Thyroid gland (tissue), 4 donors: ENCODE measurements around the gene ZNF264.

Experiments used
- POLR2A ChIP-seq, 2 donors: fragments of 450-650 bp; IDR thresholded peaks; one replicate each; pipeline ENCODE4 v1.6.1; 2017; ENCODE audit warnings: antibody characterized with exemption in 2 of 2, mild to moderate bottlenecking in 2 of 2, moderate library complexity in 1 of 2
- TF ChIP-seq, protein P1 (sequence below), 6 experiments: fragments of 200-600 bp in 3 of 6; fragments of 450-650 bp in 3 of 6; sonication (generic) in 3 of 6; IDR thresholded peaks; one replicate each; pipeline ENCODE4 v1.5.1; 2016 to 2019; ENCODE audit warnings: antibody characterized with exemption in 6 of 6, mild to moderate bottlenecking in 2 of 6, inconsistent platforms in 1 of 6, moderate library complexity in 1 of 6

DNA sequence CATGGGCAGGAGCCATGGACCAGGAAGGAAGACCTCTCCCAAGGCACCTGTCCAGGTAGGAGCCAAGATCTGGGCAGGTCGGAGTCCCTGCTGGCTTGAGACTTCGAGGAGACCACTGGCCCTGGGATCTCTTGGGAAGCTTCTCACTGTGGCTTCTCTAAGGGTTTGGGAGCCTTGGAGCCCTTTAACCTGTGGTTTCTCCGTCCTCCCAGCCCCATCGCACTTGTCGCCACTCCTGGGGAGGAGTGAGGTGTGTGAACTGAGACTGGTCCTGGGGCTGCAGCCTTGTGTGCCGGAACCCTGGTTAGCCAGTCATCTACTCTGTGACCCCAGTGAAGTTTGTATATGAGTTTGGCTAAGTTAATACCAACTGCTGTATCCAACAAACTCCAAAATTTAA is 57.3 kb downstream of the ZNF264 start:
- TF ChIP-seq, protein P1, sequence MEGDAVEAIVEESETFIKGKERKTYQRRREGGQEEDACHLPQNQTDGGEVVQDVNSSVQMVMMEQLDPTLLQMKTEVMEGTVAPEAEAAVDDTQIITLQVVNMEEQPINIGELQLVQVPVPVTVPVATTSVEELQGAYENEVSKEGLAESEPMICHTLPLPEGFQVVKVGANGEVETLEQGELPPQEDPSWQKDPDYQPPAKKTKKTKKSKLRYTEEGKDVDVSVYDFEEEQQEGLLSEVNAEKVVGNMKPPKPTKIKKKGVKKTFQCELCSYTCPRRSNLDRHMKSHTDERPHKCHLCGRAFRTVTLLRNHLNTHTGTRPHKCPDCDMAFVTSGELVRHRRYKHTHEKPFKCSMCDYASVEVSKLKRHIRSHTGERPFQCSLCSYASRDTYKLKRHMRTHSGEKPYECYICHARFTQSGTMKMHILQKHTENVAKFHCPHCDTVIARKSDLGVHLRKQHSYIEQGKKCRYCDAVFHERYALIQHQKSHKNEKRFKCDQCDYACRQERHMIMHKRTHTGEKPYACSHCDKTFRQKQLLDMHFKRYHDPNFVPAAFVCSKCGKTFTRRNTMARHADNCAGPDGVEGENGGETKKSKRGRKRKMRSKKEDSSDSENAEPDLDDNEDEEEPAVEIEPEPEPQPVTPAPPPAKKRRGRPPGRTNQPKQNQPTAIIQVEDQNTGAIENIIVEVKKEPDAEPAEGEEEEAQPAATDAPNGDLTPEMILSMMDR (IDR thresholded peaks at IDR 0.05): no peak
- no peak for TF ChIP-seq POLR2A (IDR thresholded peaks at IDR 0.05)
